ENCODE data around the gene TMEM171. TPM values are rescaled to one million over a fixed set of nuclear protein-coding genes. Genes with fewer than 3 reads are reported as not detected.
A peak's percentile ranks its signal among the peaks of the same experiment; 100 is the strongest.

Gene TMEM171
- total and polyA plus RNA-seq, 12 donors = 0.13 to 0.69 (median 0.42) TPM; not detected in 7

- intact Hi-C loops (cut with DNase I) = no loop called here
- Histone ChIP-seq H3K9me3 (replicated peaks in 1 of 3) (no peaks in the 10 kb centered on the region), H3K27ac (no peak overlapping the region), H3K27me3 (peaks cover 3% of the 10 kb centered on the region), H3K4me1 (replicated peaks in 1 of 2) (no peaks in the 10 kb centered on the region), H3K36me3 (replicated peaks in 1 of 2) (no peaks in the 10 kb centered on the region), H3K4me3 (no peak overlapping the region)
- WGBS, 4 donors = 75 to 84% (median 79%) methylated on average over 3 of the region's 3 CpGs
- no peak for DNase-seq
- TF ChIP-seq CTCF (IDR thresholded peaks at IDR 0.05) = no peak
- no peak for TF ChIP-seq POLR2A (IDR thresholded peaks at IDR 0.05)
These were observed 11.5 kb downstream of the TMEM171 start for GRCh38 chr5:73131711-73132425.

GRCh38 chr5:73132759-73133158 lies 12.4 kb downstream of the TMEM171 start:
- intact Hi-C loops (cut with DNase I) = no loop called here
- H3K27ac ChIP-seq = no peak overlapping the region
- no peak for TF ChIP-seq CTCF (IDR thresholded peaks at IDR 0.05)
- no peak for TF ChIP-seq POLR2A (IDR thresholded peaks at IDR 0.05)
- H3K4me1 ChIP-seq (replicated peaks in 1 of 2) = no peaks in the 10 kb centered on the region
- H3K9me3 ChIP-seq (replicated peaks in 1 of 3) = no peaks in the 10 kb centered on the region
- H3K27me3 ChIP-seq = peaks cover 3% of the 10 kb centered on the region
- 86 to 92% (median 90%) methylated on average over 2 of the region's 2 CpGs for WGBS, 4 donors
- no peak overlapping the region for H3K4me3 ChIP-seq
- no peaks in the 10 kb centered on the region for H3K36me3 ChIP-seq (replicated peaks in 1 of 2)
- no peak for DNase-seq

- H3K9me3 ChIP-seq (replicated peaks in 1 of 3) = no peaks in the 10 kb centered on the region
- no peaks in the 10 kb centered on the region for H3K4me1 ChIP-seq (replicated peaks in 1 of 2)
- H3K36me3 ChIP-seq (replicated peaks in 1 of 2) = no peaks in the 10 kb centered on the region
- WGBS, 4 donors = 68 to 100% (median 80%) methylated on average over 3 of the region's 3 CpGs
- peaks cover 3% of the 10 kb centered on the region for H3K27me3 ChIP-seq
- intact Hi-C loops (cut with DNase I) = no loop called here
- TF ChIP-seq CTCF (IDR thresholded peaks at IDR 0.05) = no peak
- TF ChIP-seq POLR2A (IDR thresholded peaks at IDR 0.05) = no peak
- H3K4me3 ChIP-seq = no peak overlapping the region
- no peak overlapping the region for H3K27ac ChIP-seq
- no peak for DNase-seq
These were observed 14.6 kb downstream of the TMEM171 start for GRCh38 chr5:73135021-73135420.

- intact Hi-C loops (cut with DNase I) = no loop called here
- H3K27me3 ChIP-seq = peaks cover 3% of the 10 kb centered on the region
- no peaks in the 10 kb centered on the region for H3K9me3 ChIP-seq (replicated peaks in 1 of 3)
- no peaks in the 10 kb centered on the region for H3K36me3 ChIP-seq (replicated peaks in 1 of 2)
- TF ChIP-seq CTCF (IDR thresholded peaks at IDR 0.05) (peak in 2 of 6 experiments; percentile 14 to 32), POLR2A (IDR thresholded peaks at IDR 0.05) (no peak)
- no peak for DNase-seq
- no peaks in the 10 kb centered on the region for H3K4me1 ChIP-seq (replicated peaks in 1 of 2)
- no peak overlapping the region for H3K27ac ChIP-seq
- WGBS, 4 donors = 37 to 61% (median 52%) methylated on average over 6 of the region's 6 CpGs
- no peak overlapping the region for H3K4me3 ChIP-seq
These were observed 15.2 kb downstream of the TMEM171 start for GRCh38 chr5:73135429-73136054.
